SK-N-SH (cell line): Measurements from ENCODE around the gene BCAP31.
"Not testable (repeated sequence)": the region's sequence is repeated elsewhere in the genome, so short reads cannot be mapped to it uniquely, and the experiment has no call there.

Experiments used
- CTCF ChIP-seq: fragments of 200-600 bp; sonication (generic); IDR thresholded peaks from 2 replicates; pipeline ENCODE4 v1.6.1; 2017; ENCODE audit warnings: antibody characterized with exemption, mild to moderate bottlenecking, moderate library complexity
- EP300 ChIP-seq, 2 experiments: IDR thresholded peaks; 2 replicates each; pipeline versions ENCODE4 v1.4.0 to v1.6.1; 2012; ENCODE audit warnings: borderline replicate concordance in 1 of 2, low read depth in 1 of 2, low read length in 1 of 2
- GABPA ChIP-seq: IDR thresholded peaks from 2 replicates; pipeline ENCODE4 v1.4.0; 2012; ENCODE audit warnings: low read depth, mild to moderate bottlenecking
- NFIC ChIP-seq: IDR thresholded peaks from 2 replicates; pipeline ENCODE4 v1.4.0; 2012; ENCODE audit warnings: borderline replicate concordance
- POLR2AphosphoS5 ChIP-seq: IDR thresholded peaks from 2 replicates; pipeline ENCODE4 v1.6.1; 2012; ENCODE audit warnings: low read depth, low read length
- SIN3A ChIP-seq: IDR thresholded peaks from 2 replicates; pipeline ENCODE4 v1.6.1; 2012; ENCODE audit warnings: low read depth, mild to moderate bottlenecking, low read length, moderate library complexity, borderline replicate concordance
- SMC3 ChIP-seq: IDR thresholded peaks from 2 replicates; pipeline ENCODE4 v1.6.1; 2012; ENCODE audit warnings: low read depth, low read length, improper control_type of control experiment
- TAF1 ChIP-seq: IDR thresholded peaks from 2 replicates; pipeline ENCODE4 v1.6.1; 2012; ENCODE audit warnings: low read depth, mild to moderate bottlenecking, low read length, moderate library complexity, borderline replicate concordance
- USF1 ChIP-seq: IDR thresholded peaks from 2 replicates; pipeline ENCODE4 v1.4.0; 2012; ENCODE audit warnings: low read depth, borderline replicate concordance
- TF ChIP-seq, protein P1 (sequence below): fragments of 150-350 bp; IDR thresholded peaks from 2 replicates; pipeline ENCODE4 v1.6.1; 2017; ENCODE audit warnings: antibody characterized with exemption, low read length, low read depth, borderline replicate concordance
- TF ChIP-seq, protein P2 (sequence below): IDR thresholded peaks from 2 replicates; pipeline ENCODE4 v1.6.1; 2012; ENCODE audit warnings: mild to moderate bottlenecking, low read depth, low read length, moderate library complexity

DNA sequence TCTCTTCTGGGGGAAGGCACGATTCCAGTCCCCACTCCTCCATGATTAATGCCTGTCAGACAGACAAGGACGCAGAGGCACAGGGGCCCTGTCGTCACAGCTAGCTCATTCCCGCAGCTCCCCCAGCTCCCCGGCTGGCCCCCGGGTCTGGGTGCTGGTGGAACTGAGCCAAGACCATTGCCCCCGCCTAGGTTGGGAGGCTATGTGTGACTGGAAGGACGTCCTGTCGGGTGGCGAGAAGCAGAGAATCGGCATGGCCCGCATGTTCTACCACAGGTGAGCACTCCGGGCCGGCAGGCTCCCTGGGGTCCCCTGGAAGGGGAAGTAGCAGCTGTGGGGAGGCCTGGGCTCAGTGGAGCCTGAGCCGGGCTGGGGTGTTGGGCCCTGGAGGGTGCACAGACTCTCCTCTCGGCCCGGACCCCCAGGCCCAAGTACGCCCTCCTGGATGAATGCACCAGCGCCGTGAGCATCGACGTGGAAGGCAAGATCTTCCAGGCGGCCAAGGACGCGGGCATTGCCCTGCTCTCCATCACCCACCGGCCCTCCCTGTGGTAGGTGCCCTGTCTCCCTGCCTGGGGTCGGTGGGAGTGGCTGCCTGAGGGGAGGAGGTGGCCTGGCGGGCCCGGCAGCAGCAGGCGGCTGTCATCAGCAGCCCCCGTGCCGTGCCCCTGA lies 18.7 kb upstream of the BCAP31 start:
- not testable (repeated sequence) for TF ChIP-seq POLR2AphosphoS5; CTCF; NFIC; GABPA; SMC3; TAF1; EP300 (IDR thresholded peaks at IDR 0.05; ENCODE audit: borderline replicate concordance in 1 of 2, low read depth in 1 of 2, low read length in 1 of 2); USF1; SIN3A
- TF ChIP-seq, protein P1, sequence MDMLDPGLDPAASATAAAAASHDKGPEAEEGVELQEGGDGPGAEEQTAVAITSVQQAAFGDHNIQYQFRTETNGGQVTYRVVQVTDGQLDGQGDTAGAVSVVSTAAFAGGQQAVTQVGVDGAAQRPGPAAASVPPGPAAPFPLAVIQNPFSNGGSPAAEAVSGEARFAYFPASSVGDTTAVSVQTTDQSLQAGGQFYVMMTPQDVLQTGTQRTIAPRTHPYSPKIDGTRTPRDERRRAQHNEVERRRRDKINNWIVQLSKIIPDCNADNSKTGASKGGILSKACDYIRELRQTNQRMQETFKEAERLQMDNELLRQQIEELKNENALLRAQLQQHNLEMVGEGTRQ = not testable (repeated sequence)
- TF ChIP-seq, protein P2, sequence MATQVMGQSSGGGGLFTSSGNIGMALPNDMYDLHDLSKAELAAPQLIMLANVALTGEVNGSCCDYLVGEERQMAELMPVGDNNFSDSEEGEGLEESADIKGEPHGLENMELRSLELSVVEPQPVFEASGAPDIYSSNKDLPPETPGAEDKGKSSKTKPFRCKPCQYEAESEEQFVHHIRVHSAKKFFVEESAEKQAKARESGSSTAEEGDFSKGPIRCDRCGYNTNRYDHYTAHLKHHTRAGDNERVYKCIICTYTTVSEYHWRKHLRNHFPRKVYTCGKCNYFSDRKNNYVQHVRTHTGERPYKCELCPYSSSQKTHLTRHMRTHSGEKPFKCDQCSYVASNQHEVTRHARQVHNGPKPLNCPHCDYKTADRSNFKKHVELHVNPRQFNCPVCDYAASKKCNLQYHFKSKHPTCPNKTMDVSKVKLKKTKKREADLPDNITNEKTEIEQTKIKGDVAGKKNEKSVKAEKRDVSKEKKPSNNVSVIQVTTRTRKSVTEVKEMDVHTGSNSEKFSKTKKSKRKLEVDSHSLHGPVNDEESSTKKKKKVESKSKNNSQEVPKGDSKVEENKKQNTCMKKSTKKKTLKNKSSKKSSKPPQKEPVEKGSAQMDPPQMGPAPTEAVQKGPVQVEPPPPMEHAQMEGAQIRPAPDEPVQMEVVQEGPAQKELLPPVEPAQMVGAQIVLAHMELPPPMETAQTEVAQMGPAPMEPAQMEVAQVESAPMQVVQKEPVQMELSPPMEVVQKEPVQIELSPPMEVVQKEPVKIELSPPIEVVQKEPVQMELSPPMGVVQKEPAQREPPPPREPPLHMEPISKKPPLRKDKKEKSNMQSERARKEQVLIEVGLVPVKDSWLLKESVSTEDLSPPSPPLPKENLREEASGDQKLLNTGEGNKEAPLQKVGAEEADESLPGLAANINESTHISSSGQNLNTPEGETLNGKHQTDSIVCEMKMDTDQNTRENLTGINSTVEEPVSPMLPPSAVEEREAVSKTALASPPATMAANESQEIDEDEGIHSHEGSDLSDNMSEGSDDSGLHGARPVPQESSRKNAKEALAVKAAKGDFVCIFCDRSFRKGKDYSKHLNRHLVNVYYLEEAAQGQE = not testable (repeated sequence)
